GM21515 (cell line): Measurements from ENCODE around the gene PGM2L1.
A peak's percentile ranks its signal among the peaks of the same experiment; 100 is the strongest.
"Not testable (repeated sequence)": the region's sequence is repeated elsewhere in the genome, so short reads cannot be mapped to it uniquely, and the experiment has no call there.

Experiments used
- ATAC-seq: cut with Tn5 transposase; IDR thresholded peaks from one replicate; pipeline ENCODE4 v1.9.1; 2021; ENCODE audit not compliant: unreplicated experiment

PGM2L1 gene

GRCh38 chr11:74398244-74399159 lies at the start of gene PGM2L1:
Gene PGM2L1 (minus strand): TSS chr11:74398433. CDS start chr11:74398161, 272 bp downstream.
- ATAC-seq = peak; percentile 85

GRCh38 chr11:74447720-74448119 lies 49.5 kb upstream of the PGM2L1 start:
- no peak for ATAC-seq

- no peak for ATAC-seq
Observed at GRCh38 chr11:74446532-74446938, 48.3 kb upstream of the PGM2L1 start.

GRCh38 chr11:74444173-74444826 lies 46.1 kb upstream of the PGM2L1 start:
- no peak for ATAC-seq

- ATAC-seq = no peak
Observed at GRCh38 chr11:74443071-74443864, 45.0 kb upstream of the PGM2L1 start.

GRCh38 chr11:74442636-74443035 lies 44.4 kb upstream of the PGM2L1 start:
- no peak for ATAC-seq

- no peak for ATAC-seq
Observed at GRCh38 chr11:74438681-74439080, 40.4 kb upstream of the PGM2L1 start.

GRCh38 chr11:74437441-74438042 lies 39.3 kb upstream of the PGM2L1 start:
- ATAC-seq = no peak

- no peak for ATAC-seq
Observed at GRCh38 chr11:74434528-74434927, 36.3 kb upstream of the PGM2L1 start.

GRCh38 chr11:74429205-74429604 lies 31.0 kb upstream of the PGM2L1 start:
- no peak for ATAC-seq

GRCh38 chr11:74427384-74427886 lies 29.2 kb upstream of the PGM2L1 start:
- no peak for ATAC-seq

GRCh38 chr11:74425100-74425499 lies 26.9 kb upstream of the PGM2L1 start:
- no peak for ATAC-seq

- no peak for ATAC-seq
Observed at GRCh38 chr11:74418509-74418895, 20.3 kb upstream of the PGM2L1 start.

GRCh38 chr11:74417860-74418508 lies 19.8 kb upstream of the PGM2L1 start:
- ATAC-seq = no peak

- no peak for ATAC-seq
Observed at GRCh38 chr11:74417379-74417804, 19.2 kb upstream of the PGM2L1 start.

GRCh38 chr11:74416974-74417373 lies 18.7 kb upstream of the PGM2L1 start:
- not testable (repeated sequence) for ATAC-seq

GRCh38 chr11:74412733-74413359 lies 14.6 kb upstream of the PGM2L1 start:
- ATAC-seq = no peak

- no peak for ATAC-seq
Observed at GRCh38 chr11:74412321-74412720, 14.1 kb upstream of the PGM2L1 start.

GRCh38 chr11:74409633-74410032 lies 11.4 kb upstream of the PGM2L1 start:
- ATAC-seq = no peak
